Measurements from ENCODE around the gene ZNF429.
"Not testable (repeated sequence)": the region's sequence is repeated elsewhere in the genome, so short reads cannot be mapped to it uniquely, and the experiment has no call there.

Gene ZNF429

GRCh38 chr19:21512609-21513008, 7.2 kb downstream of the ZNF429 start:
- H3K4me1 ChIP-seq (ENCODE audit: control insufficient read depth, insufficient read depth, low read length); H3K4me3 ChIP-seq (ENCODE audit: insufficient read depth, low read depth, low read length); H3K9me3 ChIP-seq (ENCODE audit: control insufficient read depth, low read length); H3K27ac ChIP-seq (ENCODE audit: insufficient read depth, low read depth, low read length, poor library complexity, severe bottlenecking); H3K27me3 ChIP-seq (ENCODE audit: control insufficient read depth, insufficient read depth, low read length, poor library complexity, severe bottlenecking): not testable (repeated sequence)
- WGBS, 2 experiments = 91 to 94% methylated on average over 7 of the region's 7 CpGs
- peaks cover 27% of the 10 kb centered on the region for H3K36me3 ChIP-seq (ENCODE audit: control insufficient read depth, insufficient read depth, low read length)

- Histone ChIP-seq H3K4me1 (ENCODE audit: control insufficient read depth, insufficient read depth, low read length) (no peaks in the 10 kb centered on the region), H3K27me3 (ENCODE audit: control insufficient read depth, insufficient read depth, low read length, poor library complexity, severe bottlenecking) (no peaks in the 10 kb centered on the region), H3K36me3 (ENCODE audit: control insufficient read depth, insufficient read depth, low read length) (peaks cover 24% of the 10 kb centered on the region), H3K27ac (ENCODE audit: insufficient read depth, low read depth, low read length, poor library complexity, severe bottlenecking) (no peak overlapping the region), H3K9me3 (ENCODE audit: control insufficient read depth, low read length) (peaks cover 2% of the 10 kb centered on the region), H3K4me3 (ENCODE audit: insufficient read depth, low read depth, low read length) (no peak overlapping the region)
- 82 to 85% methylated on average over 2 of the region's 2 CpGs for WGBS, 2 experiments
Measured at GRCh38 chr19:21513651-21514050, 8.2 kb downstream of the ZNF429 start.

GRCh38 chr19:21519488-21519887, 14.1 kb downstream of the ZNF429 start:
- Histone ChIP-seq H3K9me3 (ENCODE audit: control insufficient read depth, low read length) (no peaks in the 10 kb centered on the region), H3K27ac (ENCODE audit: insufficient read depth, low read depth, low read length, poor library complexity, severe bottlenecking) (no peak overlapping the region), H3K4me3 (ENCODE audit: insufficient read depth, low read depth, low read length) (no peak overlapping the region), H3K27me3 (ENCODE audit: control insufficient read depth, insufficient read depth, low read length, poor library complexity, severe bottlenecking) (no peaks in the 10 kb centered on the region), H3K4me1 (ENCODE audit: control insufficient read depth, insufficient read depth, low read length) (no peaks in the 10 kb centered on the region), H3K36me3 (ENCODE audit: control insufficient read depth, insufficient read depth, low read length) (peaks cover 49% of the 10 kb centered on the region)
- 92 to 100% methylated on average over 2 of the region's 2 CpGs for WGBS, 2 experiments

- H3K36me3 ChIP-seq (ENCODE audit: control insufficient read depth, insufficient read depth, low read length) = peaks cover 40% of the 10 kb centered on the region
- no peak overlapping the region for H3K4me3 ChIP-seq (ENCODE audit: insufficient read depth, low read depth, low read length)
- no peak overlapping the region for H3K27ac ChIP-seq (ENCODE audit: insufficient read depth, low read depth, low read length, poor library complexity, severe bottlenecking)
- H3K27me3 ChIP-seq (ENCODE audit: control insufficient read depth, insufficient read depth, low read length, poor library complexity, severe bottlenecking) = no peaks in the 10 kb centered on the region
- no peaks in the 10 kb centered on the region for H3K4me1 ChIP-seq (ENCODE audit: control insufficient read depth, insufficient read depth, low read length)
- peaks cover 10% of the 10 kb centered on the region for H3K9me3 ChIP-seq (ENCODE audit: control insufficient read depth, low read length)
- 97 to 100% methylated on average over 1 to 2 of the region's 3 CpGs for WGBS, 2 experiments
Measured at GRCh38 chr19:21532904-21533303, 27.5 kb downstream of the ZNF429 start.

GRCh38 chr19:21536741-21537290, 31.4 kb downstream of the ZNF429 start:
- H3K27ac ChIP-seq (ENCODE audit: insufficient read depth, low read depth, low read length, poor library complexity, severe bottlenecking); H3K4me3 ChIP-seq (ENCODE audit: insufficient read depth, low read depth, low read length); H3K27me3 ChIP-seq (ENCODE audit: control insufficient read depth, insufficient read depth, low read length, poor library complexity, severe bottlenecking); H3K4me1 ChIP-seq (ENCODE audit: control insufficient read depth, insufficient read depth, low read length): not testable (repeated sequence)
- H3K36me3 ChIP-seq (ENCODE audit: control insufficient read depth, insufficient read depth, low read length) = peaks cover 26% of the 10 kb centered on the region
- peaks cover 10% of the 10 kb centered on the region for H3K9me3 ChIP-seq (ENCODE audit: control insufficient read depth, low read length)
- WGBS, 2 experiments = 82 to 94% methylated on average over 2 of the region's 2 CpGs

- no peak overlapping the region for H3K4me3 ChIP-seq (ENCODE audit: insufficient read depth, low read depth, low read length)
- no peaks in the 10 kb centered on the region for H3K36me3 ChIP-seq (ENCODE audit: control insufficient read depth, insufficient read depth, low read length)
- no peaks in the 10 kb centered on the region for H3K27me3 ChIP-seq (ENCODE audit: control insufficient read depth, insufficient read depth, low read length, poor library complexity, severe bottlenecking)
- 76 to 78% methylated on average over 2 of the region's 2 CpGs for WGBS, 2 experiments
- H3K27ac ChIP-seq (ENCODE audit: insufficient read depth, low read depth, low read length, poor library complexity, severe bottlenecking) = no peak overlapping the region
- H3K9me3 ChIP-seq (ENCODE audit: control insufficient read depth, low read length) = no peaks in the 10 kb centered on the region
- H3K4me1 ChIP-seq (ENCODE audit: control insufficient read depth, insufficient read depth, low read length) = no peaks in the 10 kb centered on the region
Measured at GRCh38 chr19:21559444-21559843, 54.0 kb downstream of the ZNF429 start.

- Histone ChIP-seq H3K9me3 (ENCODE audit: control insufficient read depth, low read length) (no peaks in the 10 kb centered on the region), H3K36me3 (ENCODE audit: control insufficient read depth, insufficient read depth, low read length) (no peaks in the 10 kb centered on the region), H3K4me1 (ENCODE audit: control insufficient read depth, insufficient read depth, low read length) (no peaks in the 10 kb centered on the region), H3K27me3 (ENCODE audit: control insufficient read depth, insufficient read depth, low read length, poor library complexity, severe bottlenecking) (no peaks in the 10 kb centered on the region), H3K27ac (ENCODE audit: insufficient read depth, low read depth, low read length, poor library complexity, severe bottlenecking) (no peak overlapping the region), H3K4me3 (ENCODE audit: insufficient read depth, low read depth, low read length) (no peak overlapping the region)
- 67 to 73% methylated on average over 1 of the region's 1 CpG for WGBS, 2 experiments
Measured at GRCh38 chr19:21564406-21564805, 59.0 kb downstream of the ZNF429 start.

- Histone ChIP-seq H3K27ac (ENCODE audit: insufficient read depth, low read depth, low read length, poor library complexity, severe bottlenecking) (no peak overlapping the region), H3K27me3 (ENCODE audit: control insufficient read depth, insufficient read depth, low read length, poor library complexity, severe bottlenecking) (no peaks in the 10 kb centered on the region), H3K4me3 (ENCODE audit: insufficient read depth, low read depth, low read length) (no peak overlapping the region), H3K4me1 (ENCODE audit: control insufficient read depth, insufficient read depth, low read length) (no peaks in the 10 kb centered on the region), H3K9me3 (ENCODE audit: control insufficient read depth, low read length) (peaks cover 2% of the 10 kb centered on the region), H3K36me3 (ENCODE audit: control insufficient read depth, insufficient read depth, low read length) (no peaks in the 10 kb centered on the region)
- whole genome bisulfite sequencing, 2 experiments = 71 to 80% methylated on average over 3 of the region's 3 CpGs
Measured at GRCh38 chr19:21566073-21566472, 60.7 kb downstream of the ZNF429 start.

- not testable (repeated sequence) for H3K4me3 ChIP-seq (ENCODE audit: insufficient read depth, low read depth, low read length); H3K27me3 ChIP-seq (ENCODE audit: control insufficient read depth, insufficient read depth, low read length, poor library complexity, severe bottlenecking); H3K9me3 ChIP-seq (ENCODE audit: control insufficient read depth, low read length); H3K27ac ChIP-seq (ENCODE audit: insufficient read depth, low read depth, low read length, poor library complexity, severe bottlenecking); H3K36me3 ChIP-seq (ENCODE audit: control insufficient read depth, insufficient read depth, low read length); H3K4me1 ChIP-seq (ENCODE audit: control insufficient read depth, insufficient read depth, low read length)
- 83 to 94% methylated on average over 3 to 4 of the region's 4 CpGs for WGBS, 2 experiments
Measured at GRCh38 chr19:21567806-21568205, 62.4 kb downstream of the ZNF429 start.

- Histone ChIP-seq H3K27me3 (ENCODE audit: control insufficient read depth, insufficient read depth, low read length, poor library complexity, severe bottlenecking) (no peaks in the 10 kb centered on the region), H3K4me3 (ENCODE audit: insufficient read depth, low read depth, low read length) (no peak overlapping the region), H3K27ac (ENCODE audit: insufficient read depth, low read depth, low read length, poor library complexity, severe bottlenecking) (no peak overlapping the region), H3K4me1 (ENCODE audit: control insufficient read depth, insufficient read depth, low read length) (no peaks in the 10 kb centered on the region), H3K36me3 (ENCODE audit: control insufficient read depth, insufficient read depth, low read length) (no peaks in the 10 kb centered on the region), H3K9me3 (ENCODE audit: control insufficient read depth, low read length) (peaks cover 6% of the 10 kb centered on the region)
- 87 to 88% methylated on average over 21 of the region's 21 CpGs for WGBS, 2 experiments
Measured at GRCh38 chr19:21568816-21569493, 63.6 kb downstream of the ZNF429 start.
